ENCODE data around the gene SSH2. TPM values are rescaled to one million over a fixed set of nuclear protein-coding genes. Genes with fewer than 3 reads are reported as not detected.

SSH2 gene
- total and polyA plus RNA-seq, 9 of the 15 experiments (the other 6 are each of a cell fraction or from before 2014, with no cell fraction given), result 3.9 to 16.1 (median 10.2) TPM

DNA sequence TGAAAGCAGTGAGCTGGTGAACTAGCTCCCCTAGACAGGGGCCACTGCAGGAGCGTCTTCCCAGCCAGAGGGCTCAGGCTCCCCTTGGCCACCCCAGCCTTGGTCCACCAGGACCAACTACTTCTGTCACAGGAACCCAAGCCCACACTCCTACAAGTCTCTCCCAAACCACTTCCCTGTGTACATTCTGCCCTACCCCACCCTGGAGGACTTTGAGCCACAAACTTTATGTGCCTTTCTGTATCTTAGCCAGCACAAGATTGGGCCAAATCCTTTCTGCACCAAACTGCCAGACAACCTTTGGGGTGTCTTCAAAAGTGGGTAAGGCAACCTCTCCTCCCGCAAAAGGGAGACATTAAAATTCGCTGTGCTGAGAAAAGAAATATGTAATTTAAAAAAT, 43.0 kb upstream of the SSH2 start:
- intact Hi-C loops (cut with micrococcal nuclease) (no loop called here), in situ Hi-C loops (cut with MboI) (no loop called here)
- H3K4me1 ChIP-seq (replicated peaks in 1 of 2; ENCODE audit: control insufficient read depth in 2 of 2, insufficient read depth in 2 of 2, low read length in 2 of 2), result peaks cover 0 to 4% of the 10 kb centered on the region in 2 experiments; a peak in 1 of 5 replicates
- BruUV-seq (replicated peaks), result no TSS peak
- FAIRE-seq, result no peak
- H3K79me2 ChIP-seq (ENCODE audit: control insufficient read depth, insufficient read depth, low read length), result no peaks in the 10 kb centered on the region
- no peaks in the 10 kb centered on the region for H3K9me1 ChIP-seq (ENCODE audit: control insufficient read depth, insufficient read depth, low read length)
- ATAC-seq, result no peak
- no peaks in the 10 kb centered on the region for H3K36me3 ChIP-seq (ENCODE audit: control insufficient read depth, insufficient read depth, low read length)
- no peak overlapping the region for H2AFZ ChIP-seq (ENCODE audit: low read depth, low read length)
- peaks cover 2 to 11% of the 10 kb centered on the region in 2 experiments; a peak in 2 of 5 replicates for H3K27me3 ChIP-seq (ENCODE audit: control insufficient read depth in 2 of 2, insufficient read depth in 2 of 2, low read length in 2 of 2)
- ChIA-PET POLR2A (interaction anchor here (0.7 kb wide), 2 partner anchors 42 to 1266 kb away, joined by 3 to 4 read pairs; no protein-coding TSS in a partner anchor), CTCF (ENCODE audit: low intra/inter-chr PET ratio) (no interaction called here)
- WGBS (ENCODE audit: insufficient coverage, low coverage, missing lambda C conversion rate), result 34% methylated on average over 3 of the region's 3 CpGs
- H3K9me3 ChIP-seq (replicated peaks; ENCODE audit: control insufficient read depth, insufficient read depth, low read depth, low read length), result no peaks in the 10 kb centered on the region
- no peak overlapping the region; a peak in 1 of 4 replicates for H3K9ac ChIP-seq (ENCODE audit: insufficient read depth in 1 of 2, low read depth in 2 of 2, low read length in 2 of 2)
- H4K20me1 ChIP-seq (replicated peaks; ENCODE audit: control insufficient read depth, insufficient read depth, low read length), result no peaks in the 10 kb centered on the region
- H3K27ac ChIP-seq (ENCODE audit: extremely low read depth, low read depth, low read length), result no peak overlapping the region
- no peak overlapping the region for H3K4me3 ChIP-seq
- DNase-seq (ENCODE audit: extremely low read depth in 1 of 4, low spot score in 3 of 4), result no peak
- no peak for TF ChIP-seq ZNF175 (CRISPR knock-in tag; IDR thresholded peaks at IDR 0.05; ENCODE audit: low read depth)
- TF ChIP-seq ZBTB34 (CRISPR knock-in tag; IDR thresholded peaks at IDR 0.05), result no peak
- TF ChIP-seq MTA1 (IDR thresholded peaks at IDR 0.05; ENCODE audit: borderline replicate concordance), result no peak
- no peak for TF ChIP-seq DPF2 (IDR thresholded peaks at IDR 0.05)
- no peak for TF ChIP-seq HNRNPUL1 (IDR thresholded peaks at IDR 0.05; ENCODE audit: low read length)
- no peak for TF ChIP-seq MAFK (IDR thresholded peaks at IDR 0.05; ENCODE audit: low read length)
- no peak overlapping the region for H3K4me2 ChIP-seq (ENCODE audit: insufficient read depth, low read length)
